Measurements from ENCODE around the gene AGPAT1. TPM values are rescaled to one million over a fixed set of nuclear protein-coding genes. Genes with fewer than 3 reads are reported as not detected.

The AGPAT1 gene
- polyA plus RNA-seq, 1 experiment = 158 TPM

DNA sequence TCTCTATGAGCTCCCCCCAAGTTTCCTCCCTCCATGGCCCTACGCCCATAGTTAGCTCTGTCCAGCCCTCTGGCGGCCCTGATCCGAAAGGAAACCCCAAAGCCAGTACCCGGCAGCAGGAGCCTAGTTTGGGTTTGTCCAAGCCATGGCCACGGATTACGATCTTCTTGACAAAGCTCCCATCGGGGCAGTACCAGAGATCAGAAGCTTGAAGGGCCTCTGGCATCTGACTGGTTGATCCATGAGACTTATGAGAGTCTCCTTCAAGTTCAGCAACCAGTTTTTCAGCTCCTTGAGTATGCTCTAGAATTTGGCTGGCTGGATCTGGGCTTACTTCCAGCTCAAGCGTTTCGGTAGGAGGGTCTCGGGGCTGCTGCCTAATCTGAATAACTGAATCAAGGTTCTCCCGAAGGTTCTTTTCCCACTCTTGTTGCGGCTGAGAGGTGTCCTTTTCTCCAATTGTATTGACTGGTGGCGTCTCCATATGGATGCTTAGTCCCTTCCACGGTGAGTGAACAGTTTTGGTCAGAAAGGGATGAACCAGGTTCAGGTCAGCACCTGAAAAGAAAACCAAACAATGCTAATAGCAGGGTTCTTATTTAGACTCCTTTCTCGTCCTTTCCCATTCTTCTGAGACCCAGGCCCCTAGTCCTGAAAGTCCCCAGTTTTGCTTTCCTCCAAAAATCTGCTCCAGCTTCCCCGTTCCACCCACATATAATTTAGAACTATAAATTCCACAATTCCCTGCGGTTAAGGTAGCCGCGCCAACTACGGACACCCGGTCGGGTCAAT is 46.4 kb downstream of the AGPAT1 start:
- no peak for DNase-seq (ENCODE audit: low read depth)
- ChIA-PET POLR2A (no interaction called here), CTCF (interaction anchor here (0.9 to 5.0 kb wide), 6 partner anchors 11 to 47 kb away, joined by 3 to 51 read pairs (median 4); partner anchors contain the start of gene PRRT1)
- Histone ChIP-seq H3K36me3 (ENCODE audit: control insufficient read depth, insufficient read depth, low read length) (no peaks in the 10 kb centered on the region), H3K27me3 (ENCODE audit: control insufficient read depth, insufficient read depth, low read length) (no peaks in the 10 kb centered on the region), H3K4me3 (ENCODE audit: low read depth, low read length) (peak overlapping the region; percentile 59)
- no peak for TF ChIP-seq CTCF (IDR thresholded peaks at IDR 0.05; ENCODE audit: insufficient read depth, low read depth, low read length)

DNA sequence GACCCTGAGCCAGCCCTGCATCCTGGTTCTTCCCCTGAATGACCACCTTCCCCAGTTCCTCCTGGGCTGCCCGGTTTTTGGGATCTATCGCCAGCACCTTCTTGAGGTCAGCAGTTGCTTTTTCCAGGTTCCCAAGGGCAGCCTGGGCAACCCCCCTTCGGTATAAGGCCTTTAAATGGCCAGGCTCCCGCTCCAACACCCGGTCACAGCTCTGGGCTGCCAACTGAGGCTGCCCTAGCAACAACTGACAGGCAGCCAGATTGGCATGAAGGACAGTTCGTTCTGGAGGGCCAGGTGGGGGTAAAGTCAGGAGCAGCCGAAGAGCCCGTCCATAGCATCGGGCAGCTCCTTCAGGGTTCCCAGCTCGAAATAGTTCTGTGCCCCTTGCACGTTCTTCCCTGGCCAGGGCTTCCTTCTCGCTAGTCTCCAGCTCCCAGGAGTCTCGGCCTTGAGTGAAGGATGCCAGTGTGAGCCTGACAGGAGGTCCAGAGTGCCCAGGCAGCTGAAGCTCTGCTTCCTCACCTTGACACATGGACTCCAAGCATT is 47.1 kb downstream of the AGPAT1 start:
- Histone ChIP-seq H3K4me3 (ENCODE audit: low read depth, low read length) (no peak overlapping the region), H3K36me3 (ENCODE audit: control insufficient read depth, insufficient read depth, low read length) (no peaks in the 10 kb centered on the region), H3K27me3 (ENCODE audit: control insufficient read depth, insufficient read depth, low read length) (no peaks in the 10 kb centered on the region)
- no peak for TF ChIP-seq CTCF (IDR thresholded peaks at IDR 0.05; ENCODE audit: insufficient read depth, low read depth, low read length)
- ChIA-PET POLR2A (interaction anchor here (1.0 kb wide), 1 partner anchor 36 kb away, joined by 3 read pairs; no protein-coding TSS in a partner anchor), CTCF (interaction anchor here (0.9 to 5.0 kb wide), 7 partner anchors 11 to 48 kb away, joined by 3 to 51 read pairs (median 4); partner anchors contain the start of gene PRRT1)
- no peak for DNase-seq (ENCODE audit: low read depth)

DNA sequence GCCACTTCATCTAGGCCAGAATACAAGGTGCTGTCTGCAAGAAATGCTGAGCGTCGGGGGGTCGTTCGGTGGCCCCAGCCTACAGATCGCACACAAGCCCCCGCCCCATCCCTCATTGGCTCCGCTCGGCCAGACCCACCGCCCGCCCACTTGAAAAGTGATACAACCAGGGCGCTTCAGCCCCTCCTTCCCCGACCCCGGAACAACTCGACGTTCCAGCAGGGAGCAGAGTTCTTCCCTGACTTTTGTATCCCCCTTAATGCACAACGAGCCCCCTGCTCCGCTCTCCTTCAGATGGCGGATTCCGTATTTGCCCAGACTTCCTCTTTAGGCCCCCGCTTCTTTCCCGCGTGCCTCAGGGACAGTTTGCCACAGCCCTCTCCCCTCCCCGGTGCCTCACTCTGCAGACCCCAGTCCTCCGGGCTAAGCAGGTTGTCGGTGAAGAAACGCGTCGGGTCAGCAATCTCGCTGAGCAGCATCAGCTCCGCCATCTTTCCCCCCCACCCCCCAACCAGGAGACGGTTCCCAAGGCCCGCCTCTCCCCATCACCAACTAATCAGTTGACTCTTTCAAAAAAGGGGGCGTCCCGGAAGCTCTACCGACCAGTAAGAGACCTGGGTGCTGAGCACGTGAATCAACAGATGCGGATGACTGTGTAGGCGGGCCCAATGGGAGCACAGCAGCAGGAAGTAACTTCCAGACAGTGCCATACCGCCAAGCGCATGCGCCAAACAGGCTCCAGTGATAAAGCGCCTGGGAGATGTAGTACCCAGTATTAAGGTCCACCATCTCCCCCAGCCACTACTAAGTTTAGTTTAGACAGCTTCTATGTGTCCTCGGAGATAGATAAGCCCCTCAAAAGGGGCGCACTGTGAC is 47.9 kb downstream of the AGPAT1 start, which contains the start of gene ATF6B:
ATF6B (minus strand) TSS at position 530 of the 876 bp plus-strand sequence; CDS start at position 491, 39 bp downstream.
- H3K27me3 ChIP-seq (ENCODE audit: control insufficient read depth, insufficient read depth, low read length) = no peaks in the 10 kb centered on the region
- POLR2A ChIA-PET = interaction anchor here (1.0 kb wide), 1 partner anchor 35 kb away, joined by 3 read pairs; no protein-coding TSS in a partner anchor
- DNase-seq (ENCODE audit: low read depth) = peak; percentile 99
- no peak for TF ChIP-seq CTCF (IDR thresholded peaks at IDR 0.05; ENCODE audit: insufficient read depth, low read depth, low read length)
- H3K4me3 ChIP-seq (ENCODE audit: low read depth, low read length) = peak within 1 kb of the TSS; percentile 79
- CTCF ChIA-PET = interaction anchor here (1.0 to 5.0 kb wide), 7 partner anchors 10 to 118 kb away, joined by 3 to 51 read pairs (median 3); no protein-coding TSS in a partner anchor
- H3K36me3 ChIP-seq (ENCODE audit: control insufficient read depth, insufficient read depth, low read length) = no peaks in the 10 kb centered on the region

DNA sequence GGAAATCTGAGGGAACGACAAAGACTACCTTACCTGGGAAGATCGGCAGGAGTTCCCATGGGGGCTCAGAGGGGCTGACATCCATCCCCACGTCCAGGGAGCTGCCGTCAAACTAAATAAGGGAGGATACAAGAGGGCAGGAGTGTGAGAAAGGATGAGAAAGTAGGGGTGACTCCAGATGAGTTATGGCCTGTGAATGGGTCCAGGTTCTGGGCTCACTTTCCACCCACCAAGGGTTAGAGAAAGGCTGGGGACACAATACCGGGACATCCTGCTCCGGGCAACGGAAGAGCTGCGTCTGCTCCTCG is 48.5 kb downstream of the AGPAT1 start:
- no peak for TF ChIP-seq CTCF (IDR thresholded peaks at IDR 0.05; ENCODE audit: insufficient read depth, low read depth, low read length)

More for the DNA sequence above, 48.5 kb downstream of the AGPAT1 start:
- Histone ChIP-seq H3K4me3 (ENCODE audit: low read depth, low read length) (peak overlapping the region; percentile 79), H3K36me3 (ENCODE audit: control insufficient read depth, insufficient read depth, low read length) (no peaks in the 10 kb centered on the region), H3K27me3 (ENCODE audit: control insufficient read depth, insufficient read depth, low read length) (no peaks in the 10 kb centered on the region)
- ChIA-PET CTCF (interaction anchor here (0.8 to 5.0 kb wide), 6 partner anchors 9 to 118 kb away, joined by 3 to 51 read pairs (median 3); no protein-coding TSS in a partner anchor), POLR2A (no interaction called here)
- no peak for DNase-seq (ENCODE audit: low read depth)

Measured in BJ (cell line).